ENCODE measurements around the gene PRRT1B. TPM values are rescaled to one million over a fixed set of nuclear protein-coding genes. Genes with fewer than 3 reads are reported as not detected.

Gene PRRT1B
- polyA plus RNA-seq, 2 of the 4 experiments (the other 2 are of a cell fraction), result 0.79 to 0.80 TPM

DNA sequence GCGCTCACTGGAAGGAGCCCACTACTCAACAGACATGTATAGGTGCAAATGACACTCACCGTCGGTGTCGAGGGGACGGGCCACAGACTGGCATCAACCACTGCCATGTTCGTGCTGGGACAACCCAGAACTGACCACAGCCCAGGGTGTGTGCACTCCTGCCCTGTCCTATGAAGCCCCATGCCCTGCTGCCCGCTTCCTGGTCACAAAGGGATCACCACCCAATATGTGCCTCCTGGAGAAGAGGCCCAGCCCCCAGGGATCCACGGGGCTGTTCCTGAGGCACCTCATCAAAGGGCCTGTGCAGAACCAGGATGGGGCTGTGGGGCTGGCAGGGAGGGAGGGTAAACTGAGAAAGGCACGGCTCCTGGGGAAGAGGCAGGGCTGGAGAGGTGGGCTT lies 43.1 kb downstream of the PRRT1B start:
- CTCF ChIA-PET, result interaction anchor here (1.0 to 27.5 kb wide), 4 partner anchors 8 to 155 kb away, joined by 3 to 737 read pairs (median 4); partner anchors contain the start of gene RAPGEF1
- no peak for FAIRE-seq

DNA sequence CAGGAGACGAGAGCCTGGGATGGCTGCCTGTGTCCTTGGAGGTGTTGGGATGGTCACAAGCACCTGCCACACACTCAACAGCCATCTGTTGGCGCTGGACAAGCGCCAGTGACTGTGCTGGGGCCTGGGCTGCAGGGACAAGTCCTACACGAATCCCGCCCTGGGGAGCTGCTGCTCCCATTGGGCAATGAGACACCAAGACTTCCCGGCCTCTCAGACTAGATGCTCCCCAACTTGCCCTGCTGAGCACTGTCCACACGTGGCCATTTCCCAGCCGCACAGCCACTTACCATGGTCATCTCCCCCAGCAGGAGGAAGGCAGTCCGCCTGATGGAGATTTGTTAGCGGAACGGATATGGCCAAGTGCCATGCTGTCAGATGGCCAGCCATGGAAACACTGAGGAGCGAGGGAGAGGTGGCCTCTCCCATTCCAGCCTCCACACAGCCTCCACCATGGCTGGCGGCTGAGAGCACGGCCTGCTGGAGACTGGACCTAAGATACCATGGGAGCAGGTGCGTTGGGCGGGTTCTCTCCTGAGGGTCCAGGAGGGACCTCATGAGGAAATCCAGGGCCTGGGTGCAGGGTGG lies 43.9 kb downstream of the PRRT1B start:
- Histone ChIP-seq H3K4me1 (peaks cover 9% of the 10 kb centered on the region; the same call in 2 of the 3 replicates), H3K27ac (no peak overlapping the region), H3K9me3 (no peaks in the 10 kb centered on the region), H3K4me3 (no peak overlapping the region), H3K4me2 (no peak overlapping the region)
- ATAC-seq, result no peak
- POLR2A ChIA-PET, result no interaction called here
- DNase-seq (ENCODE audit: low read depth in 1 of 2, low spot score in 1 of 2), result no peak
- TF ChIP-seq, protein P1, sequence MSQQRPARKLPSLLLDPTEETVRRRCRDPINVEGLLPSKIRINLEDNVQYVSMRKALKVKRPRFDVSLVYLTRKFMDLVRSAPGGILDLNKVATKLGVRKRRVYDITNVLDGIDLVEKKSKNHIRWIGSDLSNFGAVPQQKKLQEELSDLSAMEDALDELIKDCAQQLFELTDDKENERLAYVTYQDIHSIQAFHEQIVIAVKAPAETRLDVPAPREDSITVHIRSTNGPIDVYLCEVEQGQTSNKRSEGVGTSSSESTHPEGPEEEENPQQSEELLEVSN (IDR thresholded peaks at IDR 0.05; ENCODE audit: borderline replicate concordance, low read depth), result no peak
- TF ChIP-seq NFE2L2 (conservative IDR thresholded peaks at IDR 0.05; ENCODE audit: low read length), result no peak
- TF ChIP-seq GATA3 (IDR thresholded peaks at IDR 0.05; ENCODE audit: borderline replicate concordance), result no peak
- no peak for TF ChIP-seq RARB (CRISPR knock-in tag; IDR thresholded peaks at IDR 0.05)
- no peak for TF ChIP-seq RFX5 (IDR thresholded peaks at IDR 0.05)
- no peak for TF ChIP-seq EHF (CRISPR knock-in tag; IDR thresholded peaks at IDR 0.05)
- TF ChIP-seq NR3C1 (IDR thresholded peaks at IDR 0.05), result no peak
- TF ChIP-seq KDM5A (IDR thresholded peaks at IDR 0.05), result no peak
- TF ChIP-seq, protein P2, sequence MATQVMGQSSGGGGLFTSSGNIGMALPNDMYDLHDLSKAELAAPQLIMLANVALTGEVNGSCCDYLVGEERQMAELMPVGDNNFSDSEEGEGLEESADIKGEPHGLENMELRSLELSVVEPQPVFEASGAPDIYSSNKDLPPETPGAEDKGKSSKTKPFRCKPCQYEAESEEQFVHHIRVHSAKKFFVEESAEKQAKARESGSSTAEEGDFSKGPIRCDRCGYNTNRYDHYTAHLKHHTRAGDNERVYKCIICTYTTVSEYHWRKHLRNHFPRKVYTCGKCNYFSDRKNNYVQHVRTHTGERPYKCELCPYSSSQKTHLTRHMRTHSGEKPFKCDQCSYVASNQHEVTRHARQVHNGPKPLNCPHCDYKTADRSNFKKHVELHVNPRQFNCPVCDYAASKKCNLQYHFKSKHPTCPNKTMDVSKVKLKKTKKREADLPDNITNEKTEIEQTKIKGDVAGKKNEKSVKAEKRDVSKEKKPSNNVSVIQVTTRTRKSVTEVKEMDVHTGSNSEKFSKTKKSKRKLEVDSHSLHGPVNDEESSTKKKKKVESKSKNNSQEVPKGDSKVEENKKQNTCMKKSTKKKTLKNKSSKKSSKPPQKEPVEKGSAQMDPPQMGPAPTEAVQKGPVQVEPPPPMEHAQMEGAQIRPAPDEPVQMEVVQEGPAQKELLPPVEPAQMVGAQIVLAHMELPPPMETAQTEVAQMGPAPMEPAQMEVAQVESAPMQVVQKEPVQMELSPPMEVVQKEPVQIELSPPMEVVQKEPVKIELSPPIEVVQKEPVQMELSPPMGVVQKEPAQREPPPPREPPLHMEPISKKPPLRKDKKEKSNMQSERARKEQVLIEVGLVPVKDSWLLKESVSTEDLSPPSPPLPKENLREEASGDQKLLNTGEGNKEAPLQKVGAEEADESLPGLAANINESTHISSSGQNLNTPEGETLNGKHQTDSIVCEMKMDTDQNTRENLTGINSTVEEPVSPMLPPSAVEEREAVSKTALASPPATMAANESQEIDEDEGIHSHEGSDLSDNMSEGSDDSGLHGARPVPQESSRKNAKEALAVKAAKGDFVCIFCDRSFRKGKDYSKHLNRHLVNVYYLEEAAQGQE (IDR thresholded peaks at IDR 0.05), result no peak
- TF ChIP-seq FOXS1 (CRISPR knock-in tag; IDR thresholded peaks at IDR 0.05), result no peak
- no peak for TF ChIP-seq SMC3 (IDR thresholded peaks at IDR 0.05)
- TF ChIP-seq PHF8 (IDR thresholded peaks at IDR 0.05; ENCODE audit: borderline replicate concordance, low read depth), result no peak
- no peak for TF ChIP-seq HOXB5 (CRISPR knock-in tag; IDR thresholded peaks at IDR 0.05)
- FAIRE-seq, result no peak
- CTCF ChIA-PET, result interaction anchor here (27.5 kb wide), 1 partner anchor 154 kb away, joined by 737 read pairs; the partner anchor contains the start of gene RAPGEF1
- WGBS (ENCODE audit: missing lambda C conversion rate), result 92% methylated on average over 15 of the region's 16 CpGs

More for the DNA sequence above, 43.1 kb downstream of the PRRT1B start:
- ATAC-seq (no peak), DNase-seq (ENCODE audit: low read depth in 1 of 2, low spot score in 1 of 2) (no peak)
- Histone ChIP-seq H3K4me3 (no peak overlapping the region), H3K4me1 (peaks cover 6% of the 10 kb centered on the region; the same call in 2 of the 3 replicates), H3K9me3 (no peaks in the 10 kb centered on the region), H3K27ac (no peak overlapping the region), H3K4me2 (no peak overlapping the region)
- TF ChIP-seq HEYL (CRISPR knock-in tag; IDR thresholded peaks at IDR 0.05) (no peak), MAZ (IDR thresholded peaks at IDR 0.05; ENCODE audit: borderline replicate concordance, low read depth, low read length) (no peak), BHLHE40 (IDR thresholded peaks at IDR 0.05; ENCODE audit: low read depth, low read length) (no peak), KDM5A (IDR thresholded peaks at IDR 0.05) (no peak), CBX2 (IDR thresholded peaks at IDR 0.05; ENCODE audit: borderline replicate concordance, low read depth) (no peak), HDAC2 (IDR thresholded peaks at IDR 0.05) (no peak), ESRRA (IDR thresholded peaks at IDR 0.05; ENCODE audit: borderline replicate concordance, low read length) (no peak), HOXB13 (CRISPR knock-in tag; IDR thresholded peaks at IDR 0.05; ENCODE audit: low read depth) (no peak), ZNF302 (CRISPR knock-in tag; IDR thresholded peaks at IDR 0.05) (no peak), RARB (CRISPR knock-in tag; IDR thresholded peaks at IDR 0.05) (no peak), POLR2AphosphoS2 (conservative IDR thresholded peaks at IDR 0.05; ENCODE audit: low read length) (no peak), TFCP2L1 (CRISPR knock-in tag; IDR thresholded peaks at IDR 0.05) (no peak), POLR2A (IDR thresholded peaks at IDR 0.05; ENCODE audit: low read length) (no peak), GATA3 (IDR thresholded peaks at IDR 0.05; ENCODE audit: borderline replicate concordance) (no peak), PHF8 (IDR thresholded peaks at IDR 0.05; ENCODE audit: borderline replicate concordance, low read depth) (no peak), CHD4 (IDR thresholded peaks at IDR 0.05; ENCODE audit: borderline replicate concordance) (no peak), EHF (CRISPR knock-in tag; IDR thresholded peaks at IDR 0.05) (no peak)
- TF ChIP-seq, protein P3, sequence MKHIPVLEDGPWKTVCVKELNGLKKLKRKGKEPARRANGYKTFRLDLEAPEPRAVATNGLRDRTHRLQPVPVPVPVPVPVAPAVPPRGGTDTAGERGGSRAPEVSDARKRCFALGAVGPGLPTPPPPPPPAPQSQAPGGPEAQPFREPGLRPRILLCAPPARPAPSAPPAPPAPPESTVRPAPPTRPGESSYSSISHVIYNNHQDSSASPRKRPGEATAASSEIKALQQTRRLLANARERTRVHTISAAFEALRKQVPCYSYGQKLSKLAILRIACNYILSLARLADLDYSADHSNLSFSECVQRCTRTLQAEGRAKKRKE (CRISPR knock-in tag; IDR thresholded peaks at IDR 0.05; ENCODE audit: low read depth), result no peak
- TF ChIP-seq, protein P4, sequence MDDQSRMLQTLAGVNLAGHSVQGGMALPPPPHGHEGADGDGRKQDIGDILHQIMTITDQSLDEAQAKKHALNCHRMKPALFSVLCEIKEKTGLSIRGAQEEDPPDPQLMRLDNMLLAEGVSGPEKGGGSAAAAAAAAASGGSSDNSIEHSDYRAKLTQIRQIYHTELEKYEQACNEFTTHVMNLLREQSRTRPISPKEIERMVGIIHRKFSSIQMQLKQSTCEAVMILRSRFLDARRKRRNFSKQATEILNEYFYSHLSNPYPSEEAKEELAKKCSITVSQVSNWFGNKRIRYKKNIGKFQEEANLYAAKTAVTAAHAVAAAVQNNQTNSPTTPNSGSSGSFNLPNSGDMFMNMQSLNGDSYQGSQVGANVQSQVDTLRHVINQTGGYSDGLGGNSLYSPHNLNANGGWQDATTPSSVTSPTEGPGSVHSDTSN (IDR thresholded peaks at IDR 0.05), result no peak
- TF ChIP-seq, protein P2 (IDR thresholded peaks at IDR 0.05), result no peak
- POLR2A ChIA-PET, result no interaction called here
- 94% methylated on average over 9 of the region's 9 CpGs for WGBS (ENCODE audit: missing lambda C conversion rate)
